ENCODE data around the gene ZMIZ2.

Gene ZMIZ2

GRCh38 chr7:44805950-44806349 lies 57.3 kb downstream of the ZMIZ2 start:
- TF ChIP-seq CTCF (IDR thresholded peaks at IDR 0.05; ENCODE audit: low read depth, low read length, missing control alignments): no peak
- DNase-seq (ENCODE audit: low read depth): no peak
- H3K4me3 ChIP-seq (ENCODE audit: low read depth, low read length): no peak overlapping the region

GRCh38 chr7:44808914-44809393 lies 60.3 kb downstream of the ZMIZ2 start:
- no peak for TF ChIP-seq CTCF (IDR thresholded peaks at IDR 0.05; ENCODE audit: low read depth, low read length, missing control alignments)
- H3K4me3 ChIP-seq (ENCODE audit: low read depth, low read length): no peak overlapping the region
- no peak for DNase-seq (ENCODE audit: low read depth)

GRCh38 chr7:44811093-44811492 lies 62.4 kb downstream of the ZMIZ2 start:
- TF ChIP-seq CTCF (IDR thresholded peaks at IDR 0.05; ENCODE audit: low read depth, low read length, missing control alignments): no peak
- no peak overlapping the region for H3K4me3 ChIP-seq (ENCODE audit: low read depth, low read length)
- DNase-seq (ENCODE audit: low read depth): no peak

GRCh38 chr7:44811571-44811970 lies 62.9 kb downstream of the ZMIZ2 start:
- TF ChIP-seq CTCF (IDR thresholded peaks at IDR 0.05; ENCODE audit: low read depth, low read length, missing control alignments): no peak
- no peak for DNase-seq (ENCODE audit: low read depth)
- no peak overlapping the region for H3K4me3 ChIP-seq (ENCODE audit: low read depth, low read length)

GRCh38 chr7:44814919-44815318 lies 66.3 kb downstream of the ZMIZ2 start:
- no peak for TF ChIP-seq CTCF (IDR thresholded peaks at IDR 0.05; ENCODE audit: low read depth, low read length, missing control alignments)
- DNase-seq (ENCODE audit: low read depth): no peak
- no peak overlapping the region for H3K4me3 ChIP-seq (ENCODE audit: low read depth, low read length)

GRCh38 chr7:44819292-44819691 lies 70.6 kb downstream of the ZMIZ2 start:
- TF ChIP-seq CTCF (IDR thresholded peaks at IDR 0.05; ENCODE audit: low read depth, low read length, missing control alignments): no peak
- no peak overlapping the region for H3K4me3 ChIP-seq (ENCODE audit: low read depth, low read length)
- no peak for DNase-seq (ENCODE audit: low read depth)

All from GM12864 (cell line).